ENCODE measurements around the gene LAD1.

The LAD1 gene

GRCh38 chr1:201418461-201418860 lies 19.3 kb upstream of the LAD1 start:
- DNase-seq, result no peak

- no peak for DNase-seq
Measured at GRCh38 chr1:201414051-201414738, 15.1 kb upstream of the LAD1 start.

GRCh38 chr1:201411292-201411691 lies 12.2 kb upstream of the LAD1 start:
- no peak for DNase-seq

- DNase-seq, result no peak
Measured at GRCh38 chr1:201409440-201409839, 10.3 kb upstream of the LAD1 start.

GRCh38 chr1:201408834-201409200 lies 9.7 kb upstream of the LAD1 start:
- DNase-seq, result no peak

- peak; percentile 66 for DNase-seq
Measured at GRCh38 chr1:201408176-201408833, 9.2 kb upstream of the LAD1 start.

GRCh38 chr1:201406831-201407406 lies 7.8 kb upstream of the LAD1 start:
- no peak for DNase-seq

- DNase-seq, result no peak
Measured at GRCh38 chr1:201405484-201405831, 6.3 kb upstream of the LAD1 start.

- no peak for DNase-seq
Measured at GRCh38 chr1:201404722-201405483, 5.8 kb upstream of the LAD1 start.

GRCh38 chr1:201404055-201404454 lies 4.9 kb upstream of the LAD1 start:
- no peak for DNase-seq

- no peak for DNase-seq
Measured at GRCh38 chr1:201403359-201403758, 4.2 kb upstream of the LAD1 start.

- DNase-seq, result no peak
Measured at GRCh38 chr1:201401700-201402099, 2.6 kb upstream of the LAD1 start.

- no peak for DNase-seq
Measured at GRCh38 chr1:201400852-201401230, 1.7 kb upstream of the LAD1 start.

- no peak for DNase-seq
Measured at GRCh38 chr1:201400212-201400851, 1.2 kb upstream of the LAD1 start.

GRCh38 chr1:201399352-201400126 lies 415 bp upstream of the LAD1 start:
- no peak for DNase-seq

- no peak for DNase-seq
Measured at GRCh38 chr1:201397675-201398074, 1.4 kb downstream of the LAD1 start.

GRCh38 chr1:201396861-201397464 lies 2.2 kb downstream of the LAD1 start:
- no peak for DNase-seq

- no peak for DNase-seq
Measured at GRCh38 chr1:201395936-201396335, 3.2 kb downstream of the LAD1 start.

- no peak for DNase-seq
Measured at GRCh38 chr1:201394591-201394990, 4.5 kb downstream of the LAD1 start.

- no peak for DNase-seq
Measured at GRCh38 chr1:201393076-201393475, 6.0 kb downstream of the LAD1 start.

GRCh38 chr1:201391651-201392511 lies 7.2 kb downstream of the LAD1 start:
- no peak for DNase-seq
